ENCODE measurements around the gene AUNIP.

DNA sequence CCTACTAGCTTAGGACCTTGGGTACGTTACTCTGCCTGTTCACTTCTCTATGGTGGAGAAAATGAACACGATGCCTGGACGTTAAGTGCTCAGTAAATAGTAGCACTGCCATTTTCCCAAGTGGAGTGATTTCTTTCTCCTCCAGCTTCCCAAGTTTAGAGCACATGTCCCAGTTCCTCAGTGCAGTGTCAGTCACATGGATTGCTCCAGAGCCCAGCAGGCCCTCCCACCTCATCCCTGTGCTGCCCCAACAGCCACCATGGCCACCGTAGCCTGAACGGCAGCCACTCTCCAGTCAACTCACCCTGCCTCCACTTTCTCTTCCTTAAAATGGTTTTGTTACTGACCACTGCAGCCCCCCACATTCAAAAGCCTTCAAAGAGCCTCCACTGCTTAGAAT is 38.5 kb upstream of the AUNIP start:
- TF ChIP-seq POLR2A (IDR thresholded peaks at IDR 0.05) (no peak), EP300 (IDR thresholded peaks at IDR 0.05) (no peak)
- TF ChIP-seq, protein P1, sequence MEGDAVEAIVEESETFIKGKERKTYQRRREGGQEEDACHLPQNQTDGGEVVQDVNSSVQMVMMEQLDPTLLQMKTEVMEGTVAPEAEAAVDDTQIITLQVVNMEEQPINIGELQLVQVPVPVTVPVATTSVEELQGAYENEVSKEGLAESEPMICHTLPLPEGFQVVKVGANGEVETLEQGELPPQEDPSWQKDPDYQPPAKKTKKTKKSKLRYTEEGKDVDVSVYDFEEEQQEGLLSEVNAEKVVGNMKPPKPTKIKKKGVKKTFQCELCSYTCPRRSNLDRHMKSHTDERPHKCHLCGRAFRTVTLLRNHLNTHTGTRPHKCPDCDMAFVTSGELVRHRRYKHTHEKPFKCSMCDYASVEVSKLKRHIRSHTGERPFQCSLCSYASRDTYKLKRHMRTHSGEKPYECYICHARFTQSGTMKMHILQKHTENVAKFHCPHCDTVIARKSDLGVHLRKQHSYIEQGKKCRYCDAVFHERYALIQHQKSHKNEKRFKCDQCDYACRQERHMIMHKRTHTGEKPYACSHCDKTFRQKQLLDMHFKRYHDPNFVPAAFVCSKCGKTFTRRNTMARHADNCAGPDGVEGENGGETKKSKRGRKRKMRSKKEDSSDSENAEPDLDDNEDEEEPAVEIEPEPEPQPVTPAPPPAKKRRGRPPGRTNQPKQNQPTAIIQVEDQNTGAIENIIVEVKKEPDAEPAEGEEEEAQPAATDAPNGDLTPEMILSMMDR (IDR thresholded peaks at IDR 0.05), result no peak

Data from ovary (tissue), 3 donors.